Measurements from ENCODE around the gene SELENBP1.

Gene SELENBP1

GRCh38 chr1:151372058-151372934, at the start of gene SELENBP1:
Gene SELENBP1, minus strand, starts transcription at chr1:151372705. Its CDS starts 64 bp downstream, at chr1:151372641.
- TF ChIP-seq FOXM1 (IDR thresholded peaks at IDR 0.05; ENCODE audit: borderline replicate concordance, low read depth) (no peak), TEAD4 (IDR thresholded peaks at IDR 0.05) (no peak), TCF12 (IDR thresholded peaks at IDR 0.05; ENCODE audit: low read depth) (0 out of 2 replicates have a peak, but pooled peaks have one; percentile 29), NFIC (IDR thresholded peaks at IDR 0.05) (peak; percentile 79)

- TF ChIP-seq TEAD4 (IDR thresholded peaks at IDR 0.05), result no peak
- no peak for TF ChIP-seq YY1 (IDR thresholded peaks at IDR 0.05; ENCODE audit: low read depth)
- TF ChIP-seq RAD21 (IDR thresholded peaks at IDR 0.05; ENCODE audit: low read depth), result no peak
- TF ChIP-seq FOXM1 (IDR thresholded peaks at IDR 0.05; ENCODE audit: borderline replicate concordance, low read depth), result no peak
- no peak for TF ChIP-seq USF1 (IDR thresholded peaks at IDR 0.05)
- no peak for TF ChIP-seq NFIC (IDR thresholded peaks at IDR 0.05)
- no peak for TF ChIP-seq CREB1 (IDR thresholded peaks at IDR 0.05; ENCODE audit: low read depth)
- TF ChIP-seq TAF1 (IDR thresholded peaks at IDR 0.05; ENCODE audit: low read depth), result no peak
- TF ChIP-seq EP300 (IDR thresholded peaks at IDR 0.05; ENCODE audit: borderline replicate concordance), result no peak
- TF ChIP-seq CEBPB (IDR thresholded peaks at IDR 0.05), result no peak
- no peak for TF ChIP-seq TCF12 (IDR thresholded peaks at IDR 0.05; ENCODE audit: low read depth)
- TF ChIP-seq REST (IDR thresholded peaks at IDR 0.05; ENCODE audit: low read depth), result no peak
- no peak for TF ChIP-seq MAX (IDR thresholded peaks at IDR 0.05)
- TF ChIP-seq ZBTB7A (IDR thresholded peaks at IDR 0.05; ENCODE audit: low read depth), result no peak
- no peak for TF ChIP-seq EGR1 (IDR thresholded peaks at IDR 0.05)
Observed at GRCh38 chr1:151419819-151420218, 47.3 kb upstream of the SELENBP1 start.

- TF ChIP-seq MAX (IDR thresholded peaks at IDR 0.05) (no peak), CREB1 (IDR thresholded peaks at IDR 0.05; ENCODE audit: low read depth) (no peak), RAD21 (IDR thresholded peaks at IDR 0.05; ENCODE audit: low read depth) (no peak), TCF12 (IDR thresholded peaks at IDR 0.05; ENCODE audit: low read depth) (no peak), CEBPB (IDR thresholded peaks at IDR 0.05) (no peak)
Observed at GRCh38 chr1:151418081-151418480, 45.6 kb upstream of the SELENBP1 start.

GRCh38 chr1:151416231-151416630, 43.7 kb upstream of the SELENBP1 start:
- no peak for TF ChIP-seq REST (IDR thresholded peaks at IDR 0.05; ENCODE audit: low read depth)
- TF ChIP-seq TCF12 (IDR thresholded peaks at IDR 0.05; ENCODE audit: low read depth), result no peak
- peak; percentile 92 for TF ChIP-seq CEBPB (IDR thresholded peaks at IDR 0.05)
- no peak for TF ChIP-seq FOXM1 (IDR thresholded peaks at IDR 0.05; ENCODE audit: borderline replicate concordance, low read depth)
- TF ChIP-seq USF1 (IDR thresholded peaks at IDR 0.05), result no peak
- no peak for TF ChIP-seq TAF1 (IDR thresholded peaks at IDR 0.05; ENCODE audit: low read depth)
- TF ChIP-seq TEAD4 (IDR thresholded peaks at IDR 0.05), result peak; percentile 58

- TF ChIP-seq RAD21 (IDR thresholded peaks at IDR 0.05; ENCODE audit: low read depth) (no peak), FOXM1 (IDR thresholded peaks at IDR 0.05; ENCODE audit: borderline replicate concordance, low read depth) (no peak)
Observed at GRCh38 chr1:151411884-151412283, 39.4 kb upstream of the SELENBP1 start.

GRCh38 chr1:151408891-151409290, 36.4 kb upstream of the SELENBP1 start:
- TF ChIP-seq TEAD4 (IDR thresholded peaks at IDR 0.05), result no peak
- no peak for TF ChIP-seq RAD21 (IDR thresholded peaks at IDR 0.05; ENCODE audit: low read depth)
- no peak for TF ChIP-seq ZBTB7A (IDR thresholded peaks at IDR 0.05; ENCODE audit: low read depth)
- TF ChIP-seq TCF12 (IDR thresholded peaks at IDR 0.05; ENCODE audit: low read depth), result no peak
- no peak for TF ChIP-seq TAF1 (IDR thresholded peaks at IDR 0.05; ENCODE audit: low read depth)
- no peak for TF ChIP-seq REST (IDR thresholded peaks at IDR 0.05; ENCODE audit: low read depth)
- no peak for TF ChIP-seq EGR1 (IDR thresholded peaks at IDR 0.05)
- TF ChIP-seq YY1 (IDR thresholded peaks at IDR 0.05; ENCODE audit: low read depth), result no peak
- no peak for TF ChIP-seq NFIC (IDR thresholded peaks at IDR 0.05)
- no peak for TF ChIP-seq USF1 (IDR thresholded peaks at IDR 0.05)
- no peak for TF ChIP-seq EP300 (IDR thresholded peaks at IDR 0.05; ENCODE audit: borderline replicate concordance)
- no peak for TF ChIP-seq CREB1 (IDR thresholded peaks at IDR 0.05; ENCODE audit: low read depth)
- no peak for TF ChIP-seq FOXM1 (IDR thresholded peaks at IDR 0.05; ENCODE audit: borderline replicate concordance, low read depth)
- no peak for TF ChIP-seq MAX (IDR thresholded peaks at IDR 0.05)
- no peak for TF ChIP-seq CEBPB (IDR thresholded peaks at IDR 0.05)
